ENCODE data around the gene PDE6B.

DNA sequence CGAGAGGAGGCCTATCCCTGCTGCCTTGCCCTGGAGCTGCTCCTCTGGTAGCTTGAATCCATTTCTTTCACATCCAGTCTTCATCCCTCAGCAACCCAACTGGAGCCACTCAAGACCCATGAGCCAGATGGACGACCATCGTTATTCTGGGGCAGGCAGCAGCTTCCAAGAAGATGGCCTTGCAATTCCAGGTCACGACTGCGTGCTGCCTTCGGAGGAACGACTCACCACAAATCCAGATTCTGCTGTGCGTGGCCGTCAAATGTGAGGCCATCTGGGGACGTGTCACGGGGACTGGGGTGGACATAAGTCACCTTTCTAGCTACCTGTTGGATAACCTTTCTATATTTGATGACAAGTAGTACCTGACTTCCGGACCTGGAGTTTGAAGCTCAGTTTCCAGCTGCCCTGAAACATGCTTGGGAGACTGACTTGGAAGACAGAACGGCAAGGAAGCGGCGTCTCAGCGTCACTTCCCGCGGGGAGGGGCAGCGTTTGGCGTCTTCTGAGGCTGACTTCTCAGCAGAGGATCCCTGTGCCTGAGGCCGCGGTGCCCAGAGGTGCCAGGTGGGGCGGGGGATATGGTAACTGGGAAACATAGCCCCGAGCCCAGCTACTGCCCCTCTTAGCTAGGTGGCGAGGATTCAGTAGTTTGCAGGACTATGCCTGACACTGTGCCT lies 37.6 kb upstream of the PDE6B start:
- TF ChIP-seq, protein P1, sequence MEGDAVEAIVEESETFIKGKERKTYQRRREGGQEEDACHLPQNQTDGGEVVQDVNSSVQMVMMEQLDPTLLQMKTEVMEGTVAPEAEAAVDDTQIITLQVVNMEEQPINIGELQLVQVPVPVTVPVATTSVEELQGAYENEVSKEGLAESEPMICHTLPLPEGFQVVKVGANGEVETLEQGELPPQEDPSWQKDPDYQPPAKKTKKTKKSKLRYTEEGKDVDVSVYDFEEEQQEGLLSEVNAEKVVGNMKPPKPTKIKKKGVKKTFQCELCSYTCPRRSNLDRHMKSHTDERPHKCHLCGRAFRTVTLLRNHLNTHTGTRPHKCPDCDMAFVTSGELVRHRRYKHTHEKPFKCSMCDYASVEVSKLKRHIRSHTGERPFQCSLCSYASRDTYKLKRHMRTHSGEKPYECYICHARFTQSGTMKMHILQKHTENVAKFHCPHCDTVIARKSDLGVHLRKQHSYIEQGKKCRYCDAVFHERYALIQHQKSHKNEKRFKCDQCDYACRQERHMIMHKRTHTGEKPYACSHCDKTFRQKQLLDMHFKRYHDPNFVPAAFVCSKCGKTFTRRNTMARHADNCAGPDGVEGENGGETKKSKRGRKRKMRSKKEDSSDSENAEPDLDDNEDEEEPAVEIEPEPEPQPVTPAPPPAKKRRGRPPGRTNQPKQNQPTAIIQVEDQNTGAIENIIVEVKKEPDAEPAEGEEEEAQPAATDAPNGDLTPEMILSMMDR (IDR thresholded peaks at IDR 0.05), result no peak
- TF ChIP-seq POLR2AphosphoS5 (IDR thresholded peaks at IDR 0.05) (no peak), EP300 (IDR thresholded peaks at IDR 0.05) (no peak), POLR2A (IDR thresholded peaks at IDR 0.05) (no peak)
